Ovary (tissue), 9 donors: ENCODE measurements around the gene SLC46A1. TPM values are rescaled to one million over a fixed set of nuclear protein-coding genes. Genes with fewer than 3 reads are reported as not detected.

Source experiments
- DNase-seq, 5 donors: peaks; one replicate each; pipeline ENCODE4 v3.0.0-alpha.2; 2019 to 2020
- H3K27ac ChIP-seq, 2 donors: fragments of 200-600 bp; one replicate each; pipeline versions ENCODE4 v1.5.1 to v1.8.0; 2019 to 2022
- H3K27me3 ChIP-seq: fragments of 200-600 bp; one replicate; pipeline ENCODE4 v1.8.0; 2022
- H3K36me3 ChIP-seq: fragments of 200-600 bp; sonication (generic); one replicate; pipeline ENCODE4 v1.5.1; 2019
- H3K4me1 ChIP-seq: one replicate; pipeline ENCODE4 v1.8.1; 2013; ENCODE audit warnings: mild to moderate bottlenecking, moderate library complexity; ENCODE audit not compliant: insufficient read depth
- H3K4me3 ChIP-seq: fragments of 200-600 bp; sonication (generic); one replicate; pipeline ENCODE4 v1.5.1; 2017
- H3K9me3 ChIP-seq, 2 donors: fragments of 200-600 bp in 1 of 2; sonication (generic) in 1 of 2; one replicate each; pipeline versions ENCODE4 v1.5.1 to v1.8.1; 2013 to 2019; ENCODE audit warnings: mild to moderate bottlenecking in 1 of 2, moderate library complexity in 1 of 2
- EP300 ChIP-seq: sonication (generic); formaldehyde crosslinking; IDR thresholded peaks from one replicate; pipeline ENCODE4 v1.6.1; 2017; ENCODE audit warnings: antibody characterized with exemption
- POLR2A ChIP-seq: fragments of 450-650 bp; IDR thresholded peaks from one replicate; pipeline ENCODE4 v1.6.1; 2017; ENCODE audit warnings: antibody characterized with exemption, mild to moderate bottlenecking, moderate library complexity
- WGBS, 3 donors: extraction: QIAGEN DNeasy Blood & Tissue Kit in 1 of 3; methylation state at CpG; one replicate each; pipeline versions ENCODE4 v1.1.5 to v1.1.7; 2013 to 2017; 5-methylcytosine and 5-hydroxymethylcytosine counted together
- intact Hi-C, 4 donors: fragments of 100-400 bp; cut with DNase I; formaldehyde crosslinking; loops; one replicate each; pipeline versions ENCODE4 v1.11.0 to v1.15.1; 2022 to 2023
- polyA plus RNA-seq, 2 donors: library from polyadenylated mRNA; stranded (reverse); fragments of 200-250 nt in 1 of 2; fragments of 350-450 nt in 1 of 2; fragmentation: Illumina TruSeq in 1 of 2; extraction: RNeasy Lipid Tissue Mini Kit (QIAGEN cat#74804) in 1 of 2; gene quantifications; one replicate each; pipeline ENCODE4 v1.2.3, GENCODE V29; 2013 to 2014
- total RNA-seq, 7 donors: library from RNA; depleted of rRNA in 2 of 7; stranded (reverse); fragments of >200 nt in 2 of 7; fragmentation: NEBNext Ultra II Directional in 3 of 7; extraction: Animal tissue kit (Norgen Biotek cat#: 25700) in 3 of 7; gene quantifications; one replicate each; pipeline versions ENCODE4 v1.1.0 to v1.2.4, GENCODE V29; 2016 to 2023
- TF ChIP-seq, protein P1 (sequence below), 3 donors: fragments of 450-650 bp in 2 of 3; fragments of 200-600 bp in 1 of 3; IDR thresholded peaks; one replicate each; pipeline versions ENCODE4 v1.5.1 to v1.8.0; 2016 to 2022; ENCODE audit warnings: antibody characterized with exemption in 3 of 3, mild to moderate bottlenecking in 1 of 3
- donor health status: DM: no; HTN: no; CAD: no; lungs with moderate emphysema.
- donor health status: DM: no; HTN: no; CAD: no.
- donor health status: Bipolar disorder and iron deficiency.
- donor health status: DM: yes; HTN: yes; CAD: no.
- donor health status: DM: no; HTN: no; CAD: no.
- donor health status: DM: yes; HTN: yes; CAD: no.

The SLC46A1 gene
- total and polyA plus RNA-seq, 9 donors = 4.0 to 32.2 (median 12.2) TPM

DNA sequence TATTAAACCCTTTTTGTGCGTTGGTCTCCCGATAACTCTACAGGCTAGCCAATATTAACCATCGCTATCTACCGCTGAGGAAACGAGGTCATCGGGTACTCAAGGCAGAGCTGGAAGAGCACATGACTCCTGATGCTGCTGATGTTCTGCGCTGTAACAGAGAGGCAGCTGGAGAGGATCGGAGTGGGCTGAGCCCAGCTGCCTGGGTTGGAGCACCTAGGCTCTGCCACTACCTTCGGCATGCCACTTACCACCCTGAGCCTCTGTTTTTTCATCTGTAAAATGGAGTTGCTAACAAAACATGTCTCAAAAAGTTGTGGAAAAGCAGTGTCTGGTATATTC is 432 bp upstream of the SLC46A1 start:
- H3K4me1 ChIP-seq = peaks cover 7% of the 10 kb centered on the region
- TF ChIP-seq, protein P1, sequence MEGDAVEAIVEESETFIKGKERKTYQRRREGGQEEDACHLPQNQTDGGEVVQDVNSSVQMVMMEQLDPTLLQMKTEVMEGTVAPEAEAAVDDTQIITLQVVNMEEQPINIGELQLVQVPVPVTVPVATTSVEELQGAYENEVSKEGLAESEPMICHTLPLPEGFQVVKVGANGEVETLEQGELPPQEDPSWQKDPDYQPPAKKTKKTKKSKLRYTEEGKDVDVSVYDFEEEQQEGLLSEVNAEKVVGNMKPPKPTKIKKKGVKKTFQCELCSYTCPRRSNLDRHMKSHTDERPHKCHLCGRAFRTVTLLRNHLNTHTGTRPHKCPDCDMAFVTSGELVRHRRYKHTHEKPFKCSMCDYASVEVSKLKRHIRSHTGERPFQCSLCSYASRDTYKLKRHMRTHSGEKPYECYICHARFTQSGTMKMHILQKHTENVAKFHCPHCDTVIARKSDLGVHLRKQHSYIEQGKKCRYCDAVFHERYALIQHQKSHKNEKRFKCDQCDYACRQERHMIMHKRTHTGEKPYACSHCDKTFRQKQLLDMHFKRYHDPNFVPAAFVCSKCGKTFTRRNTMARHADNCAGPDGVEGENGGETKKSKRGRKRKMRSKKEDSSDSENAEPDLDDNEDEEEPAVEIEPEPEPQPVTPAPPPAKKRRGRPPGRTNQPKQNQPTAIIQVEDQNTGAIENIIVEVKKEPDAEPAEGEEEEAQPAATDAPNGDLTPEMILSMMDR (IDR thresholded peaks at IDR 0.05) = no peak
- TF ChIP-seq EP300 (no peak), POLR2A (no peak)
- no peaks in the 10 kb centered on the region for H3K9me3 ChIP-seq
- DNase-seq = no peak
- H3K36me3 ChIP-seq = no peaks in the 10 kb centered on the region
- intact Hi-C loops = no loop called here
- H3K4me3 ChIP-seq = peak overlapping the region; percentile 88
- no peaks in the 10 kb centered on the region for H3K27me3 ChIP-seq
- H3K27ac ChIP-seq = peak overlapping the region in 1 of 2 donors; percentile 9
- 26 to 36% (median 30%) methylated on average over 9 of the region's 9 CpGs for WGBS, 3 donors

DNA sequence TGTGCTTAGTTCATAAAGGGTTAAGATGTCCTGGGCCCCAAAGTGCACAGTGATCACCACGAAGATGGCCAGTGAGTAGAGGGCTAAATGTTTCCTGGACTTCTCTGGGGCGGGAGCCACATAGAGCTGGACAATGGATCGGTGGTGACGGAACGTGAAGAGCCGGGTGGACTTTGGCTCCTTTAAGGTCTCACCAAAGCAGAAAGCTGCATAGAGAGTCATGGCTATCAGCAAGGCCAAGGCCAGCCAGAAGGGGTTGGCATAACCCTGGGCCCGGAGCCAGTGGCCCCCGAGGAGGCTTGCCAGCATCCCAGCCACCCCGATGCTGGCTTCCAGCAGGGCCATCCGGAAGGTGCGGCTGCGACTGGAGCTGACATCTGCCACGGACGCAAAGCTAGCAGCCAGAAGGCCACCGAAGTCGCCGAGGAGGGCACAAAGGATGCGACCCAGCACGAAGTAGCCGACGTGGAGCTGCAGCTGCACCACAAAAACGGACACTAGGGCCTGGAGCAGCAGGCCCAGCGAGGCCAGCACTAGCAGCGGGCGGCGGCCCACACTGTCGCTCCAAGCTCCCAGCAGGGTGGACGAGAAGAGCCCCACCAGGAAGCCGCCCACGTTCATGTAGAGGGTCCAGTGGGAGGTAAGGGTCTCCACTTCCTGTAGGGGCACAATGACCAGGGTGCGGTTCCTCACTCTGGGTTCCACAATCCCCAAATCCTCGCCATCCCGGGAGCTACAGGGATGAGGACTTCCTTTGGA is 1.0 kb downstream of the SLC46A1 start:
- intact Hi-C loops = no loop called here
- TF ChIP-seq, protein P1 (IDR thresholded peaks at IDR 0.05) = no peak
- peaks cover 7% of the 10 kb centered on the region for H3K4me1 ChIP-seq
- peak in 4 of 5 donors; percentile 12 to 59 (median 43) for DNase-seq
- H3K36me3 ChIP-seq = no peaks in the 10 kb centered on the region
- H3K9me3 ChIP-seq = no peaks in the 10 kb centered on the region
- WGBS, 3 donors = 9 to 21% (median 11%) methylated on average over 33 of the region's 33 CpGs
- H3K4me3 ChIP-seq = peak overlapping the region; percentile 88
- H3K27me3 ChIP-seq = no peaks in the 10 kb centered on the region
- H3K27ac ChIP-seq = no peak overlapping the region

DNA sequence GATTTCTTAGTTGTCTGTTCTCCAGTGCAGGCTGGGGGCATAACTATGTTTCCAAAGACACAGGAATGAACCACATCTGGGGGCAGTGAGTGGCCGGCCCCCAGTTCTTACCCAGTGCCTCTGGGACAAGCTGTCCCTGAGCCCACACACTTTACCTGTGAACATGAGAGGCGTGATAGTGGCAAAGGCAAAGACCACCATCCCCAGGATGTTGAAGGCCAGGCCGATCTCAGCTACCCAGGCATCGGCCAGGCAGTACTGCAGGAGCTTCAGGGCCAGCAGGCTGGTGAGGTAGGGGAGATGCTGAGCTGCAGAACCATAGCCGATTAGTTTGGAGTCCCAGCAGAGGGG is 1.6 kb downstream of the SLC46A1 start:
- 82 to 89% (median 89%) methylated on average over 5 of the region's 5 CpGs for WGBS, 3 donors
- no peaks in the 10 kb centered on the region for H3K9me3 ChIP-seq
- no peak overlapping the region for H3K27ac ChIP-seq
- H3K4me3 ChIP-seq = no peak overlapping the region
- TF ChIP-seq POLR2A (no peak), EP300 (no peak)
- TF ChIP-seq, protein P1 (IDR thresholded peaks at IDR 0.05) = no peak
- peaks cover 7% of the 10 kb centered on the region for H3K4me1 ChIP-seq
- H3K27me3 ChIP-seq = no peaks in the 10 kb centered on the region
- DNase-seq = peak in 1 of 5 donors; percentile 24
- intact Hi-C loops = no loop called here
- no peaks in the 10 kb centered on the region for H3K36me3 ChIP-seq

DNA sequence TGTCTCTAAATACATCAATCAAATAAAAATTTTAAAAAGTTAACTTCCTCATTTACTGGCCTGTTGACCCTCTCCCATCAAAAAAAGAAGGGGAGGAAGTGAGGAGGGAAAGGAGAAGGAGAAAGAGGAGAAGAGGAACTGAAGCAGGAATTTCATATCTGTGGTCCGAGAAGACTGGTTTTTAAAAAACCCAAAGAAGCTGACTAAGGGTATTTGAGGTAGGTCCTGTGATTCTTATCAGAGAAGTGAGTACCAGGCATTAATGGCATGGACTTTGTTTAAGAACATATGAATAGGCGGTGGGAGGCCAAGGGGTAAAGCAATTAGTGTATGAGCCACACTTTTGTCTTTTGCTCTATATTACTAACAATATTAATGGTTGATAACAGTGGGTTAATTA is 2.0 kb downstream of the SLC46A1 start:
- intact Hi-C loops = no loop called here
- H3K4me3 ChIP-seq = no peak overlapping the region
- WGBS, 3 donors = 86 to 89% (median 89%) methylated on average over 2 of the region's 2 CpGs

More for the DNA sequence above, 2.0 kb downstream of the SLC46A1 start:
- TF ChIP-seq, protein P1 (IDR thresholded peaks at IDR 0.05) = no peak
- no peak for TF ChIP-seq EP300
- no peak for TF ChIP-seq POLR2A
- DNase-seq = no peak
- H3K4me1 ChIP-seq = peaks cover 7% of the 10 kb centered on the region
- H3K9me3 ChIP-seq = no peaks in the 10 kb centered on the region
- no peaks in the 10 kb centered on the region for H3K27me3 ChIP-seq
- H3K27ac ChIP-seq = no peak overlapping the region
- no peaks in the 10 kb centered on the region for H3K36me3 ChIP-seq
